ENCODE data around the gene C2CD2. TPM values are rescaled to one million over a fixed set of nuclear protein-coding genes. Genes with fewer than 3 reads are reported as not detected.

The C2CD2 gene
- total RNA-seq, 1 experiment from 2014 or later = 12.6 TPM

DNA sequence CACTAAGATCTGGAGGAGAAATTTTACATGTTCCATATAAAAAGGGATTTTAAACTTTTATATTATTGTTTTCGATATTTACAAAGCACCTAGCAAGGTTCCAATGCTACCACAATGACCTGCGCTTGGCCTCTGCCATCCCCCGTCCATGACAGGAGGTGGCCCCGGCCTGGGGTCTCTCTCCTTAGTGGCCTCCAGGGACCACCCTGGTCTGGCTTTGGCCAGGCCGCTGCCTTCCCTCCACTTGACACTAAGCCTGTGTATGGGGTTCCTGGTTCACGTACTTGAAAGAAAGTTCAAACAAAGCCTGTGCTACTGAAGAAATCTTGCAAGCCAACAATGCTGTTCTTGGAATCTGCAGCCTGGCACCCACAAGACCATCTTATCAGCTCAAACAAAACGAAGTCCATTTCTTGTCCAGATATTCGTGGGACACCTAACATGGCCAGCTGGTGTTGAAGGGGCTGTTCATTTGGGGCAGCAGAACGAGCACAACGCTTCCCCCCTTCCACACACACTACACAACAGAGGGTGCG, 87.5 kb downstream of the C2CD2 start:
- no peaks in the 10 kb centered on the region for H3K4me1 Mint-ChIP-seq (ENCODE audit: low read depth, unreplicated experiment)
- intact Hi-C loops (cut with micrococcal nuclease; ENCODE audit: unreplicated experiment) = no loop called here
- peaks cover 12% of the 10 kb centered on the region for H3K4me1 ChIP-seq
- no peak for DNase-seq
- H3K27me3 Mint-ChIP-seq (ENCODE audit: insufficient read depth, unreplicated experiment) = no peaks in the 10 kb centered on the region
- H3K9me3 Mint-ChIP-seq (ENCODE audit: unreplicated experiment) = no peaks in the 10 kb centered on the region
- H3K27me3 ChIP-seq (replicated peaks; ENCODE audit: control insufficient read depth, insufficient read depth, low read length) = no peaks in the 10 kb centered on the region
- no peak overlapping the region for H3K4me3 Mint-ChIP-seq (ENCODE audit: unreplicated experiment)
- TF ChIP-seq, protein P1, sequence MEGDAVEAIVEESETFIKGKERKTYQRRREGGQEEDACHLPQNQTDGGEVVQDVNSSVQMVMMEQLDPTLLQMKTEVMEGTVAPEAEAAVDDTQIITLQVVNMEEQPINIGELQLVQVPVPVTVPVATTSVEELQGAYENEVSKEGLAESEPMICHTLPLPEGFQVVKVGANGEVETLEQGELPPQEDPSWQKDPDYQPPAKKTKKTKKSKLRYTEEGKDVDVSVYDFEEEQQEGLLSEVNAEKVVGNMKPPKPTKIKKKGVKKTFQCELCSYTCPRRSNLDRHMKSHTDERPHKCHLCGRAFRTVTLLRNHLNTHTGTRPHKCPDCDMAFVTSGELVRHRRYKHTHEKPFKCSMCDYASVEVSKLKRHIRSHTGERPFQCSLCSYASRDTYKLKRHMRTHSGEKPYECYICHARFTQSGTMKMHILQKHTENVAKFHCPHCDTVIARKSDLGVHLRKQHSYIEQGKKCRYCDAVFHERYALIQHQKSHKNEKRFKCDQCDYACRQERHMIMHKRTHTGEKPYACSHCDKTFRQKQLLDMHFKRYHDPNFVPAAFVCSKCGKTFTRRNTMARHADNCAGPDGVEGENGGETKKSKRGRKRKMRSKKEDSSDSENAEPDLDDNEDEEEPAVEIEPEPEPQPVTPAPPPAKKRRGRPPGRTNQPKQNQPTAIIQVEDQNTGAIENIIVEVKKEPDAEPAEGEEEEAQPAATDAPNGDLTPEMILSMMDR (IDR thresholded peaks at IDR 0.05; ENCODE audit: insufficient read depth in 1 of 2, low read depth in 1 of 2, low read length in 1 of 2, severe bottlenecking in 1 of 2, unreplicated experiment in 1 of 2) = no peak
- POLR2A ChIA-PET = no interaction called here
- BruUV-seq (replicated peaks) = no TSS peak
- no peak overlapping the region for H3K27ac Mint-ChIP-seq (ENCODE audit: unreplicated experiment)
- no peaks in the 10 kb centered on the region for H3K36me3 Mint-ChIP-seq (ENCODE audit: insufficient read depth, unreplicated experiment)
- no peaks in the 10 kb centered on the region for H3K36me3 ChIP-seq (ENCODE audit: control insufficient read depth, insufficient read depth, low read length)
- H3K9me3 ChIP-seq = no peaks in the 10 kb centered on the region
- CTCF ChIA-PET = no interaction called here
- no peak overlapping the region for H3K4me3 ChIP-seq (ENCODE audit: low read depth, low read length)

DNA sequence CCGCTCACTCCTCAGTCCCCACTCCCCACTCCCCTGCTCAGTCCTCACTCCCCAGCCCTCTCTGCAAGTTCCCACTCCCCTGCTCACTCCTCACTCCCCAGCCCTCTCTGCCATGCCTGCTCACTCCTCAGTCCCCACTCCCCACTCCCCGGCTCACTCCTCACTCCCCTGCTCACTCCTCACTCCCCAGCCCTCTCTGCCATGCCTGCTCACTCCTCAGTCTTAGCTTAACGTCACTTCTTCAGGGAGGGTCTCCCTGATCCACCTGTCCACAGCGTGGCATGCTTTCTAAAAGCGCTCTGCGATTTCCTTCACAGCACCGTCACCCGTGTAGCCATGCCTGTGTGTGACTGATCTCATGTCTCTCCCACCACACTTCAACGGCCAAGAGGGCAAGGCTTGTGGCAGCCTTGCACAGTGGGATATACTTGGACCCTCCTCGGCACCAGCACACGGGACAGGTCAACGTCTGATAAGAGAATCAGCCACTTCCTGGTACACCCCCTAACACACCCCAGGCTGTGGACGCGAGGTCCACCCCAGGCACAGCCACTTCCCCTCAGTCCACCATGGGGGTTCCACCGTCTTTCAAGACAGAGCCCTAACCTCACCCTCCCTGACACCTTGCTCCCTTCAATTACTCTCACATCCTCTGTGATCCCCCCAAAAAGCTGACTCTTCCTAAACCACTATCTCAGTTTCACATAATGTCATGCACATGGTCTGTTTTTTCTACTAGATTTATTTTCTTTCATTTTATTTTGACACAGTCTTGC, 88.6 kb downstream of the C2CD2 start:
- Mint-ChIP-seq H3K4me3 (ENCODE audit: unreplicated experiment) (no peak overlapping the region), H3K27ac (ENCODE audit: unreplicated experiment) (peak overlapping the region; percentile 13), H3K27me3 (ENCODE audit: insufficient read depth, unreplicated experiment) (no peaks in the 10 kb centered on the region), H3K36me3 (ENCODE audit: insufficient read depth, unreplicated experiment) (no peaks in the 10 kb centered on the region), H3K9me3 (ENCODE audit: unreplicated experiment) (no peaks in the 10 kb centered on the region), H3K4me1 (ENCODE audit: low read depth, unreplicated experiment) (no peaks in the 10 kb centered on the region)
- intact Hi-C loops (cut with micrococcal nuclease; ENCODE audit: unreplicated experiment) = no loop called here
- no TSS peak for BruUV-seq (replicated peaks)
- DNase-seq = no peak
- ChIA-PET POLR2A (no interaction called here), CTCF (no interaction called here)
- H3K27me3 ChIP-seq (replicated peaks; ENCODE audit: control insufficient read depth, insufficient read depth, low read length) = no peaks in the 10 kb centered on the region
- no peaks in the 10 kb centered on the region for H3K9me3 ChIP-seq
- peaks cover 12% of the 10 kb centered on the region for H3K4me1 ChIP-seq
- TF ChIP-seq, protein P1 (IDR thresholded peaks at IDR 0.05; ENCODE audit: insufficient read depth in 1 of 2, low read depth in 1 of 2, low read length in 1 of 2, severe bottlenecking in 1 of 2, unreplicated experiment in 1 of 2) = no peak
- no peaks in the 10 kb centered on the region for H3K36me3 ChIP-seq (ENCODE audit: control insufficient read depth, insufficient read depth, low read length)
- no peak overlapping the region for H3K4me3 ChIP-seq (ENCODE audit: low read depth, low read length)

DNA sequence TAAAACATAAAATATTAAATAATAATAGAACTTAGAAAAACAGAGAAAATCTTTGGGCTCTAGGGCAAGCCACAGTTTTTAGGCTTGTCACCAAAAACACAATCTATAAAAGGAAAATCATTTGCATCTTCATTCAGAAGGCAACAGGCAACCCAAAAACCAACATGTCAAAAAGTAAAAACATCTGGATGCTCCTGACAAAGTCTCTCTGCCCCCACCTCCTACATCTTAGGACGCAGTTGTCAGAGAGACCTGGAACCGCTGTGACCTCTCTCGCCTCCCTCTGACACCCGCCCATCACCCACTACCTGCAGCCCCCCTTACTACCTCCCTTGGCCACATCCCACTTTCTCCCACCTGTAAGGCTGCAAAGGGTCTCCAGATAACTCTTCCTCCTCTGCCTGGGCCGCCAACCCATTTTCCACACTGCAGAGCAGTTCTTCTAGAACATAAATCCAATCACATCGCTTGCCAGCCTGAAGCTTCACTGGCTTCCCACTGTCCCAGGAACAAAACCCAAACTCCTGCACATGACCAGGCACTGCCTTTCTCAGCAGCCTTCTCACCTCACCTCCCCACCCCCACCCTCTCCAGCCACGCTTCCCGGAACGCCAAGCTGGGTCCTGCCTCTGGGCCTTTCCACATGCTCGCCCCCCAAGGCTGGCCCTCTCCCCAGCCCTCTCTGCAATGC, 89.4 kb downstream of the C2CD2 start:
- Histone ChIP-seq H3K36me3 (ENCODE audit: control insufficient read depth, insufficient read depth, low read length) (no peaks in the 10 kb centered on the region), H3K4me1 (peaks cover 12% of the 10 kb centered on the region), H3K9me3 (no peaks in the 10 kb centered on the region), H3K27me3 (replicated peaks; ENCODE audit: control insufficient read depth, insufficient read depth, low read length) (no peaks in the 10 kb centered on the region), H3K4me3 (ENCODE audit: low read depth, low read length) (no peak overlapping the region)
- H3K27me3 Mint-ChIP-seq (ENCODE audit: insufficient read depth, unreplicated experiment) = no peaks in the 10 kb centered on the region
- TF ChIP-seq, protein P1 (IDR thresholded peaks at IDR 0.05; ENCODE audit: insufficient read depth in 1 of 2, low read depth in 1 of 2, low read length in 1 of 2, severe bottlenecking in 1 of 2, unreplicated experiment in 1 of 2) = no peak
- H3K27ac Mint-ChIP-seq (ENCODE audit: unreplicated experiment) = peak overlapping the region; percentile 27
- no peaks in the 10 kb centered on the region for H3K9me3 Mint-ChIP-seq (ENCODE audit: unreplicated experiment)
- no peaks in the 10 kb centered on the region for H3K36me3 Mint-ChIP-seq (ENCODE audit: insufficient read depth, unreplicated experiment)
- intact Hi-C loops (cut with micrococcal nuclease; ENCODE audit: unreplicated experiment) = no loop called here
- no peak overlapping the region for H3K4me3 Mint-ChIP-seq (ENCODE audit: unreplicated experiment)
- no peaks in the 10 kb centered on the region for H3K4me1 Mint-ChIP-seq (ENCODE audit: low read depth, unreplicated experiment)
- ChIA-PET POLR2A (no interaction called here), CTCF (interaction anchor here (0.7 kb wide), 1 partner anchor 8 kb away, joined by 4 read pairs; no protein-coding TSS in a partner anchor)
- DNase-seq = no peak
- BruUV-seq (replicated peaks) = no TSS peak

Measured in Caco-2 (cell line).